Endometrial microvascular endothelial cells (primary cell): ENCODE results near the gene AQP11. TPM values are rescaled to one million over a fixed set of nuclear protein-coding genes. Genes with fewer than 3 reads are reported as not detected.
"Not testable (repeated sequence)": the region's sequence is repeated elsewhere in the genome, so short reads cannot be mapped to it uniquely, and the experiment has no call there.

Experiments used
- in situ Hi-C: cut with HindIII; loops from 2 replicates; pipeline ENCODE4 v1.10.0; 2017; ENCODE audit warnings: low sequenced_read_pairs, low pct_unique_long_range_greater_than_20kb; ENCODE audit errors: inconsistent ontology term
- total RNA-seq: library from RNA; depleted of rRNA; stranded (reverse); fragments of >200 nt; gene quantifications from one replicate; pipeline ENCODE4 v1.2.3, GENCODE V29; 2015; ENCODE audit errors: inconsistent ontology term

AQP11 gene
- total RNA-seq, result not detected

GRCh38 chr11:77589521-77590193 lies at the start of gene AQP11:
Gene AQP11, plus strand, starts transcription at chr11:77589953. Its CDS starts 40 bp downstream, at chr11:77589993.
- in situ Hi-C loops, result no loop called here

- in situ Hi-C loops, result no loop called here
Observed at GRCh38 chr11:77542296-77542695, 47.5 kb upstream of the AQP11 start.

GRCh38 chr11:77547047-77547836 lies 42.5 kb upstream of the AQP11 start:
- in situ Hi-C loops, result no loop called here

GRCh38 chr11:77547863-77548551 lies 41.7 kb upstream of the AQP11 start:
- in situ Hi-C loops, result no loop called here

GRCh38 chr11:77548552-77549445 lies 41.0 kb upstream of the AQP11 start:
- in situ Hi-C loops, result no loop called here

- in situ Hi-C loops, result not testable (repeated sequence)
Observed at GRCh38 chr11:77551426-77551825, 38.3 kb upstream of the AQP11 start.

GRCh38 chr11:77557553-77557952 lies 32.2 kb upstream of the AQP11 start:
- in situ Hi-C loops, result no loop called here

GRCh38 chr11:77558380-77558779 lies 31.4 kb upstream of the AQP11 start:
- in situ Hi-C loops, result no loop called here

- in situ Hi-C loops, result no loop called here
Observed at GRCh38 chr11:77559686-77560401, 29.9 kb upstream of the AQP11 start.

GRCh38 chr11:77560605-77561004 lies 29.1 kb upstream of the AQP11 start:
- in situ Hi-C loops, result no loop called here

- in situ Hi-C loops, result no loop called here
Observed at GRCh38 chr11:77561257-77561656, 28.5 kb upstream of the AQP11 start.

GRCh38 chr11:77568306-77568705 lies 21.4 kb upstream of the AQP11 start:
- in situ Hi-C loops, result no loop called here

GRCh38 chr11:77568916-77569675 lies 20.7 kb upstream of the AQP11 start:
- in situ Hi-C loops, result no loop called here

GRCh38 chr11:77569676-77570070 lies 20.1 kb upstream of the AQP11 start:
- in situ Hi-C loops, result no loop called here

GRCh38 chr11:77570896-77571295 lies 18.9 kb upstream of the AQP11 start:
- in situ Hi-C loops, result not testable (repeated sequence)

- in situ Hi-C loops, result not testable (repeated sequence)
Observed at GRCh38 chr11:77575428-77575827, 14.3 kb upstream of the AQP11 start.

GRCh38 chr11:77580712-77581337 lies 8.9 kb upstream of the AQP11 start:
- in situ Hi-C loops, result no loop called here
